ENCODE data around the gene BSPRY. TPM values are rescaled to one million over a fixed set of nuclear protein-coding genes. Genes with fewer than 3 reads are reported as not detected.

Gene BSPRY
- total RNA-seq, 1 donor = not detected

GRCh38 chr9:113417370-113417769 lies 68.0 kb downstream of the BSPRY start:
- Histone ChIP-seq H3K27ac (ENCODE audit: low read depth, low read length) (no peak overlapping the region), H3K4me3 (ENCODE audit: insufficient read depth, low read length) (no peak overlapping the region), H3K4me2 (ENCODE audit: insufficient read depth, low read length) (no peak overlapping the region), H3K27me3 (ENCODE audit: insufficient read depth, low read length) (peaks cover 5% of the 10 kb centered on the region), H3K36me3 (ENCODE audit: insufficient read depth, low read length) (no peaks in the 10 kb centered on the region), H3K79me2 (ENCODE audit: insufficient read depth, low read length) (no peaks in the 10 kb centered on the region), H3K4me1 (ENCODE audit: insufficient read depth, low read length) (no peaks in the 10 kb centered on the region), H2AFZ (ENCODE audit: low read length) (no peak overlapping the region), H4K20me1 (ENCODE audit: insufficient read depth, low read length) (no peaks in the 10 kb centered on the region), H3K9me3 (ENCODE audit: low read depth, low read length) (no peaks in the 10 kb centered on the region)
- TF ChIP-seq CTCF (IDR thresholded peaks at IDR 0.05; ENCODE audit: extremely low read depth, low read depth, low read length) = no peak
- no peak for DNase-seq (ENCODE audit: insufficient read length, low spot score, missing footprints)

Other genes with a start within 250 kb of the BSPRY start
- gene SLC31A2, start 198.5 kb upstream of the BSPRY start, total RNA-seq = 23.0 and 24.6 TPM in 2 replicates
- 29.8 and 31.8 TPM in 2 replicates for gene FKBP15, start 128.3 kb upstream of the BSPRY start, total RNA-seq
- gene SLC31A1, start 128.0 kb upstream of the BSPRY start, total RNA-seq = 45.2 and 53.0 TPM in 2 replicates
- 20.9 and 27.9 TPM in 2 replicates for gene CDC26, start 74.0 kb upstream of the BSPRY start, total RNA-seq
- 18.1 and 21.8 TPM in 2 replicates for gene PRPF4, start 73.9 kb upstream of the BSPRY start, total RNA-seq
- not detected in 2 replicates for gene RNF183, start 46.2 kb upstream of the BSPRY start, total RNA-seq
- gene WDR31, start 9.3 kb upstream of the BSPRY start, total RNA-seq = 1.4 and 2.4 TPM in 2 replicates
- 7.2 and 15.6 TPM in 2 replicates for gene HDHD3, start 27.4 kb downstream of the BSPRY start, total RNA-seq
- 23.9 and 26.8 TPM in 2 replicates for gene ALAD, start 51.7 kb downstream of the BSPRY start, total RNA-seq
- gene POLE3, start 61.1 kb downstream of the BSPRY start, total RNA-seq = 30.8 and 34.5 TPM in 2 replicates
- 0.36 and 0.88 TPM in 2 replicates for gene C9orf43, start 61.2 kb downstream of the BSPRY start, total RNA-seq
- 77.4 and 99.3 TPM in 2 replicates for gene RGS3, start 114.2 kb downstream of the BSPRY start, total RNA-seq

Measured in osteoblast (primary cell).